Measurements from ENCODE around the gene DACH1. TPM values are rescaled to one million over a fixed set of nuclear protein-coding genes. Genes with fewer than 3 reads are reported as not detected.
A peak's percentile ranks its signal among the peaks of the same experiment; 100 is the strongest.

DACH1 gene
- total and polyA plus RNA-seq, 4 donors = 1.4 to 42.3 (median 3.7) TPM

DNA sequence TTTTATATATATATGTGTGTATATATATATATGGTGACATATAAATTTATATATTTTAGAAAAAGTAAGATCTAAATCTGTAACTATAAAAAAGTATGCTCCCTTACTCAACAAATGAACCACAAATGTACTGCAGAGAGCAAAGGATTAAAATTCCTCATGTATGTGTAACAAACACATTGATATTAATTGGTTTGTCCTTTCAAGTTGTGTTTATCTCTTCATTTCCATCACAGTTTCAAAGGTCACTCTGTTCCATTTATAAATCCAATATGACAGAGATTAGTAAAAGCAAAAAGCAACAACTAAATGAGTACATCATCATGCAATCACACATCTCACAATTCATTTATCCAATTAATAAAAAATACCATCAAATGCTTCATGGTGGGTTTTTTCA lies 247.9 kb downstream of the DACH1 start:
- H3K9me3 ChIP-seq (ENCODE audit: control insufficient read depth in 4 of 4, insufficient read depth in 3 of 4, low read length in 3 of 4) = no peaks in the 10 kb centered on the region
- ATAC-seq (ENCODE audit: insufficient read depth, low FRiP score) = no peak

DNA sequence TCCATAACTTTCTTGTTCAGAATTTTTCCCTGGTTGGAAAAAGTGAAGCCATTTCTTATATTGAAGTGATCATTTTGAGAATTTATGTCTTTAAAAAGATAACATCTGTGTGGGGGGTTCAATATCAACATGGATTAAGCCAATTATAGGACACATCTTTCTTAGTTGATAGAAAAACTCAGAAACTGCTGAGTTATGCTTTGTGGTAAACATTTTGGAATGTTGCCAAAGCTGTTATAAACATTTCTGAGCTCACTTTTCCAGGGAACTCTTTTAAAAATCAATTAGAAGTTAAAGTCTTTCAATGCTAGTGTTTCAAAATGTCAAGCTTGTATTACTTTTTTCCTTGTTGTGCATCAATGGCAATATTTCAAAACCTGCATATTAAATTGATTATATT lies 248.8 kb downstream of the DACH1 start:
- Histone ChIP-seq H3K27me3 (ENCODE audit: control insufficient read depth in 3 of 3, insufficient read depth in 3 of 3, low read length in 2 of 3) (no peaks in the 10 kb centered on the region), H3K9ac (ENCODE audit: insufficient read depth in 1 of 2, low read length in 2 of 2) (no peak overlapping the region), H3K27ac (ENCODE audit: low read depth in 1 of 2, low read length in 1 of 2) (no peak overlapping the region), H3K4me3 (no peak overlapping the region), H3K36me3 (ENCODE audit: control insufficient read depth in 4 of 4, insufficient read depth in 4 of 4, low read length in 4 of 4) (no peaks in the 10 kb centered on the region), H3K4me1 (ENCODE audit: control insufficient read depth in 5 of 5, insufficient read depth in 5 of 5, low read length in 5 of 5) (peaks cover 0 to 43% (median 6%) of the 10 kb centered on the region in 5 donors), H3K9me3 (ENCODE audit: control insufficient read depth in 4 of 4, insufficient read depth in 3 of 4, low read length in 3 of 4) (no peaks in the 10 kb centered on the region)
- TF ChIP-seq, protein P1, sequence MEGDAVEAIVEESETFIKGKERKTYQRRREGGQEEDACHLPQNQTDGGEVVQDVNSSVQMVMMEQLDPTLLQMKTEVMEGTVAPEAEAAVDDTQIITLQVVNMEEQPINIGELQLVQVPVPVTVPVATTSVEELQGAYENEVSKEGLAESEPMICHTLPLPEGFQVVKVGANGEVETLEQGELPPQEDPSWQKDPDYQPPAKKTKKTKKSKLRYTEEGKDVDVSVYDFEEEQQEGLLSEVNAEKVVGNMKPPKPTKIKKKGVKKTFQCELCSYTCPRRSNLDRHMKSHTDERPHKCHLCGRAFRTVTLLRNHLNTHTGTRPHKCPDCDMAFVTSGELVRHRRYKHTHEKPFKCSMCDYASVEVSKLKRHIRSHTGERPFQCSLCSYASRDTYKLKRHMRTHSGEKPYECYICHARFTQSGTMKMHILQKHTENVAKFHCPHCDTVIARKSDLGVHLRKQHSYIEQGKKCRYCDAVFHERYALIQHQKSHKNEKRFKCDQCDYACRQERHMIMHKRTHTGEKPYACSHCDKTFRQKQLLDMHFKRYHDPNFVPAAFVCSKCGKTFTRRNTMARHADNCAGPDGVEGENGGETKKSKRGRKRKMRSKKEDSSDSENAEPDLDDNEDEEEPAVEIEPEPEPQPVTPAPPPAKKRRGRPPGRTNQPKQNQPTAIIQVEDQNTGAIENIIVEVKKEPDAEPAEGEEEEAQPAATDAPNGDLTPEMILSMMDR (IDR thresholded peaks at IDR 0.05; ENCODE audit: control extremely low read depth, extremely low read depth) = no peak
- ATAC-seq (ENCODE audit: insufficient read depth, low FRiP score) = no peak
- peak in 2 of 3 donors; percentile 67 to 74 for DNase-seq

More for the DNA sequence above, 247.9 kb downstream of the DACH1 start:
- Histone ChIP-seq H3K4me3 (no peak overlapping the region), H3K27ac (ENCODE audit: low read depth in 1 of 2, low read length in 1 of 2) (no peak overlapping the region), H3K27me3 (ENCODE audit: control insufficient read depth in 3 of 3, insufficient read depth in 3 of 3, low read length in 2 of 3) (no peaks in the 10 kb centered on the region), H3K36me3 (ENCODE audit: control insufficient read depth in 4 of 4, insufficient read depth in 4 of 4, low read length in 4 of 4) (no peaks in the 10 kb centered on the region), H3K4me1 (ENCODE audit: control insufficient read depth in 5 of 5, insufficient read depth in 5 of 5, low read length in 5 of 5) (peaks cover 0 to 43% (median 9%) of the 10 kb centered on the region in 5 donors), H3K9ac (ENCODE audit: insufficient read depth in 1 of 2, low read length in 2 of 2) (no peak overlapping the region)
- peak in 2 of 3 donors; percentile 27 to 44 for DNase-seq
- TF ChIP-seq, protein P1 (IDR thresholded peaks at IDR 0.05; ENCODE audit: control extremely low read depth, extremely low read depth) = no peak

DNA sequence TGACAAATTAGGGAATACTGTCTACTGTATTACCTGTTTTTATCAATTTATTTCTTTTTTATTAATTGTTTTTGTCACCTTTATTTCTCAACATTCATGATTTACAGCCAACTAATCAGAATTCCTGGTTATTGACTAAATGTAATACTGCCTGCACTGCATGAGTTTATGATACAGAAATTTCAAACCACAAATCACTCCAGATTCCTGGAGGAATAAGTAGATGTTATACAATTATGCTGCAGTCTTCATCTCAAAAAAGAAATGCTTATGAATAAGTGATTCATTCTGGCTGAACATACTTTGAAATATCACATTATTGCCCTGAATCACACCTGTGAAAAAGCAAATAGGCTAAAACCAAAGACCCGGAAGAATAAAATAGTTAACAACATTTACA lies 249.7 kb downstream of the DACH1 start:
- TF ChIP-seq, protein P1 (IDR thresholded peaks at IDR 0.05; ENCODE audit: control extremely low read depth, extremely low read depth) = no peak
- H3K4me1 ChIP-seq (ENCODE audit: control insufficient read depth in 5 of 5, insufficient read depth in 5 of 5, low read length in 5 of 5) = peaks cover 0 to 43% (median 6%) of the 10 kb centered on the region in 5 donors
- H3K27me3 ChIP-seq (ENCODE audit: control insufficient read depth in 3 of 3, insufficient read depth in 3 of 3, low read length in 2 of 3) = no peaks in the 10 kb centered on the region
- DNase-seq (no peak), ATAC-seq (ENCODE audit: insufficient read depth, low FRiP score) (no peak)
- H3K27ac ChIP-seq (ENCODE audit: low read depth in 1 of 2, low read length in 1 of 2) = no peak overlapping the region
- no peaks in the 10 kb centered on the region for H3K36me3 ChIP-seq (ENCODE audit: control insufficient read depth in 4 of 4, insufficient read depth in 4 of 4, low read length in 4 of 4)
- WGBS, 2 donors = 86 to 93% methylated on average over 1 of the region's 1 CpG
- no peak overlapping the region for H3K9ac ChIP-seq (ENCODE audit: insufficient read depth in 1 of 2, low read length in 2 of 2)
- H3K4me3 ChIP-seq = no peak overlapping the region
- H3K9me3 ChIP-seq (ENCODE audit: control insufficient read depth in 4 of 4, insufficient read depth in 3 of 4, low read length in 3 of 4) = no peaks in the 10 kb centered on the region

DNA sequence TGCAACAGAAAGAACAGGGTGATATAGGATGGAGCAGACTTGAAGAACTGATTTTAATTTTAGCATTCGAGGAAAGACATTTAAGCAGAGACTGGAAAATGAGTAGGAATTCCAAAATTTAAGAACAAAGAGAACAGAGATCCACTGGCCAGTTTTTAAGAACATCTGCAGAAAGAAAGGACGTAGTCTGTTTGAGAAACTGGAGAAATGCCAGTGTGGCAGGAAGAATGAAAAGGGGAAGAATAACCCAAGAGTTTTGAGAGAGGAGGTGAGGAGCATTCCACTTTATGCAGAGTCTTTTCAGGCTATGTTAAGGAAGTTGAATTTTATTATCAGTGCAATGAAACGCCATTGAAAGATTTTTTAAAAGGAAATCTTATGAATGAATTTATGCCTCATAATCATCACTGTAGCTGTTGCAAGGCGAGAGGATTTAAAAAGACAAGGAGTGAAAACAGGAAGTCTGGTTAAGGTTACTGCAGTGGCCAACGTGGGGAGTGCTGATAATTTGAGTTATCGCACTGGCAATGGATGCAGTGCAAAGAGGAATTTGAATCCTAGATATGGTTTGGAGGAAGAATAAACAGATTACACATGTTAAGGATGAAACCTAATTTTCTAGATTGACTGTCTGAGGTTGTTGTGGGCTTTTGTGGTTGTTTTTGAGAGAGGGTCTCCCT lies 253.8 kb downstream of the DACH1 start:
- 25 to 46% methylated on average over 6 of the region's 6 CpGs for WGBS, 2 donors
- Histone ChIP-seq H3K9me3 (ENCODE audit: control insufficient read depth in 4 of 4, insufficient read depth in 3 of 4, low read length in 3 of 4) (no peaks in the 10 kb centered on the region), H3K27me3 (ENCODE audit: control insufficient read depth in 3 of 3, insufficient read depth in 3 of 3, low read length in 2 of 3) (no peaks in the 10 kb centered on the region), H3K9ac (ENCODE audit: insufficient read depth in 1 of 2, low read length in 2 of 2) (no peak overlapping the region), H3K4me1 (ENCODE audit: control insufficient read depth in 5 of 5, insufficient read depth in 5 of 5, low read length in 5 of 5) (peaks cover 0 to 9% (median 0%) of the 10 kb centered on the region in 5 donors), H3K27ac (ENCODE audit: low read depth in 1 of 2, low read length in 1 of 2) (no peak overlapping the region), H3K4me3 (no peak overlapping the region), H3K36me3 (ENCODE audit: control insufficient read depth in 4 of 4, insufficient read depth in 4 of 4, low read length in 4 of 4) (no peaks in the 10 kb centered on the region)
- DNase-seq (peak in 1 of 3 donors; percentile 24), ATAC-seq (ENCODE audit: insufficient read depth, low FRiP score) (no peak)
- TF ChIP-seq, protein P1 (IDR thresholded peaks at IDR 0.05; ENCODE audit: control extremely low read depth, extremely low read depth) = no peak
